ENCODE measurements around the gene PLEKHG2. TPM values are rescaled to one million over a fixed set of nuclear protein-coding genes. Genes with fewer than 3 reads are reported as not detected.
A peak's percentile ranks its signal among the peaks of the same experiment; 100 is the strongest.

PLEKHG2 gene
- total and polyA plus RNA-seq, 5 donors = 11.3 to 29.5 (median 15.5) TPM

- Histone ChIP-seq H3K9me3 (ENCODE audit: control insufficient read depth, low read length) (no peaks in the 10 kb centered on the region), H3K27me3 (ENCODE audit: control insufficient read depth, insufficient read depth) (no peaks in the 10 kb centered on the region), H3K4me3 (ENCODE audit: low read length) (peak overlapping the region; percentile 83), H3K27ac (ENCODE audit: low read length) (peak overlapping the region; percentile 100), H3K4me1 (ENCODE audit: control insufficient read depth, insufficient read depth, low read length) (peaks cover 8% of the 10 kb centered on the region)
- intact Hi-C loops (cut with DNase I) = no loop called here
- DNase-seq = peak; percentile 93 to 97 (median 97)
- under 1% methylated on average over 52 of the region's 52 CpGs for WGBS
- peak; percentile 46 to 53 for ATAC-seq
These were observed 3.1 kb upstream of the PLEKHG2 start for GRCh38 chr19:39409208-39410016.

- Histone ChIP-seq H3K27ac (ENCODE audit: low read length) (peak overlapping the region; percentile 99), H3K4me3 (ENCODE audit: low read length) (peak overlapping the region; percentile 83), H3K9me3 (ENCODE audit: control insufficient read depth, low read length) (no peaks in the 10 kb centered on the region), H3K27me3 (ENCODE audit: control insufficient read depth, insufficient read depth) (no peaks in the 10 kb centered on the region), H3K4me1 (ENCODE audit: control insufficient read depth, insufficient read depth, low read length) (peaks cover 10% of the 10 kb centered on the region)
- DNase-seq = peak; percentile 89 to 95 (median 95)
- ATAC-seq = peak; percentile 33 to 44
- WGBS = 2% methylated on average over 35 of the region's 35 CpGs
- intact Hi-C loops (cut with DNase I) = no loop called here
These were observed 2.2 kb upstream of the PLEKHG2 start for GRCh38 chr19:39410017-39410830.

- 65% methylated on average over 1 of the region's 1 CpG for WGBS
- peak overlapping the region; percentile 99 for H3K27ac ChIP-seq (ENCODE audit: low read length)
- no peaks in the 10 kb centered on the region for H3K27me3 ChIP-seq (ENCODE audit: control insufficient read depth, insufficient read depth)
- ATAC-seq = no peak
- H3K9me3 ChIP-seq (ENCODE audit: control insufficient read depth, low read length) = no peaks in the 10 kb centered on the region
- intact Hi-C loops (cut with DNase I) = no loop called here
- H3K4me1 ChIP-seq (ENCODE audit: control insufficient read depth, insufficient read depth, low read length) = peaks cover 11% of the 10 kb centered on the region
- DNase-seq = no peak
- peak overlapping the region; percentile 83 for H3K4me3 ChIP-seq (ENCODE audit: low read length)
These were observed 1.7 kb upstream of the PLEKHG2 start for GRCh38 chr19:39410831-39411080.

DNA sequence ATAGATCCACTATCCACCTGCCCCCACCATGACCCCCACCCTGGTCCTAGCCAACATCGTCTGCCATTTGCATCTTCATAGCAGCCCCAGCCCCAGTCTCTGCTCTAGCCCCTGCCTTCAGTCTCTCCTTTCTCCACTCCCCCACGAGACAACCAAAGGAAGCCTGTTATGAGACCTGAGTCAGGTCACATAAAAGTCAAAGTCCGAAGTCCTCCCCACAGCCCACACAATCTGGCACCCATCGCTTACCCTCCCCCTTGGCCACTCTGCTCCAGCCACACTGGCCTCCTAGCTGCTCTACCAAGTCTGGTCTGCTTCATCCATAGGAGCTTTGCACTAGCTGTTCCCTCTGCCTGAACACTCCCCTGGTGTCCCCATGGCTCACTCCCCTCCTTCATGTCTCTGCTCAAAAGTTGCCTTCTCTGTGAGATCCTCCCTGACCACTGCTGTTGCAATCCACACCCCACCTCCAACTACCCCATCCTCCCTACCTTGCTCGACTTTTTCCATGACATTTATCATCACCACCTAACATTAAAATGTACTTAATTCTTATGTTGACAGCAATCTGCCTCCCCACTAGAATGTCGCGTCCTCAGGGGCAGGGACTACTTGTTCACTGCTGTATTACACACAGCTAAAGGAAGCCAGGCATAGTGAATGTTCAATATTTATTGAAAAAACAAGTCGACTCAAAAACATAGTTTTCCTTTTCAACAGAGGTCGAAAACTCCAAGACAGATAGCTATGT lies 1.2 kb upstream of the PLEKHG2 start:
- H3K4me3 ChIP-seq (ENCODE audit: low read length) = peak overlapping the region; percentile 13
- peaks cover 11% of the 10 kb centered on the region for H3K4me1 ChIP-seq (ENCODE audit: control insufficient read depth, insufficient read depth, low read length)
- intact Hi-C loops (cut with DNase I) = no loop called here
- no peaks in the 10 kb centered on the region for H3K9me3 ChIP-seq (ENCODE audit: control insufficient read depth, low read length)
- WGBS = 16% methylated on average over 9 of the region's 9 CpGs
- ATAC-seq (no peak), DNase-seq (peak in 2 of 3 donors; percentile 56 to 73)
- H3K27ac ChIP-seq (ENCODE audit: low read length) = peak overlapping the region; percentile 99
- no peaks in the 10 kb centered on the region for H3K27me3 ChIP-seq (ENCODE audit: control insufficient read depth, insufficient read depth)

GRCh38 chr19:39411832-39412099 lies 703 bp upstream of the PLEKHG2 start:
- Histone ChIP-seq H3K9me3 (ENCODE audit: control insufficient read depth, low read length) (no peaks in the 10 kb centered on the region), H3K27ac (ENCODE audit: low read length) (peak overlapping the region; percentile 99), H3K4me1 (ENCODE audit: control insufficient read depth, insufficient read depth, low read length) (peaks cover 11% of the 10 kb centered on the region), H3K27me3 (ENCODE audit: control insufficient read depth, insufficient read depth) (no peaks in the 10 kb centered on the region), H3K4me3 (ENCODE audit: low read length) (peak overlapping the region; percentile 13)
- 0% methylated on average over 7 of the region's 7 CpGs for WGBS
- peak; percentile 21 to 37 for ATAC-seq
- peak; percentile 91 to 97 (median 95) for DNase-seq
- intact Hi-C loops (cut with DNase I) = no loop called here

DNA sequence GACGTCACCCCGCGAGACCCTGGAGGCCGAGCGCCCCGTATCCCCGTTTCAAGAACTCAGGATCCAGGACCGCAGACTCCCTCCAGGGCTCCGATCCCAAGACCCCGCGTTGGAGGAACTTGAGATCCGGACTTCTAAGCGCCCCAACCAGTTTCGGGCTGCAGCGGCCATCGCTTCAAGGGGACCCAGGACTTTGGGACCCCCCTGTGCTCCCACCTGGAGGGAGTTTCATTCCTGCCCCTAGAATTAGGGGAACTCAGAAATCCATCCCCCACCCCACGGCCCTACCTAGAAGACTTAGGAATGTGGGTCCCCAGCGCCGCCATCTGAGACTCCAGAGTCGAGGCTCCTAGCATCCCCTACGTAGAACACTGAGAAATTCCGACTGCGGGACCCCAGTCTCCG lies 400 bp downstream of the PLEKHG2 start:
- H3K27me3 ChIP-seq (ENCODE audit: control insufficient read depth, insufficient read depth) = no peaks in the 10 kb centered on the region
- no peaks in the 10 kb centered on the region for H3K9me3 ChIP-seq (ENCODE audit: control insufficient read depth, low read length)
- H3K4me1 ChIP-seq (ENCODE audit: control insufficient read depth, insufficient read depth, low read length) = peaks cover 11% of the 10 kb centered on the region
- WGBS = under 1% methylated on average over 24 of the region's 24 CpGs
- DNase-seq = no peak
- H3K4me3 ChIP-seq (ENCODE audit: low read length) = peak overlapping the region; percentile 86
- intact Hi-C loops (cut with DNase I) = no loop called here
- H3K27ac ChIP-seq (ENCODE audit: low read length) = peak overlapping the region; percentile 96
- no peak for ATAC-seq

DNA sequence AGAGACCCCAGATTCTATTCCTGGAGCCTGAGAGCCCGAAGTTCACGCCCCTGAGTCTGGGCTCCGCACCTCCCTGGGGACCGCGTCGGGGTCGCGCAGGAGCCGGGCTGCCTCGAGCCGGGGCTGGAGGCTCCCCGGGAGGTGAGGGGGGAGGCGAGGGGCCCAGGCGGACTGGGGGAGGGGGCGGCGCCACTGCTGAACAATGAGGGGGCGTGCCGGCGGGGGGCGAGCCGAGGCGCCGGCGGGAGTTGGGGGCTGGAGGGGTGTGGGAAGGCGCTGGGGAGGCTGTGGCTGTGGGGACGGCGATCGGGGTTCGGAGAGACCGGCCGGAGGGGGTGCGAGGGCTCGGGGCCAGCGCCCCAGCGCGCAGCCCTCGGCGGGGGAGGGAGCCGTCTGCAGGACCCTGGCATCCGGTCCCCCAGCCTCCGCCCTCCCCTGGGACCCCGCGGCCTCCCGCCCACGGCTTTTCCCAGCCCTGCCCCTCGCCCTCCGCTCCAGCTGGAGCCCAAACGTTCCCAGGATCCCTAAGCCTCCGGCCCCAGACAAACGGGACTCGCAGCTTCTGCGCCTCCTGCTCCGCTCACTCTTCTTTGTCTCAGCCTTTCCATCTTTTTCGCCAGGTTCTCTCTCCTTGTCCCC lies 922 bp downstream of the PLEKHG2 start:
- intact Hi-C loops (cut with DNase I) = no loop called here
- WGBS = 1% methylated on average over 54 of the region's 54 CpGs
- ATAC-seq (peak; percentile 1 to 10), DNase-seq (peak; percentile 83 to 94 (median 92))
- no peaks in the 10 kb centered on the region for H3K9me3 ChIP-seq (ENCODE audit: control insufficient read depth, low read length)
- H3K27me3 ChIP-seq (ENCODE audit: control insufficient read depth, insufficient read depth) = no peaks in the 10 kb centered on the region
- H3K4me3 ChIP-seq (ENCODE audit: low read length) = peak overlapping the region; percentile 86
- peaks cover 11% of the 10 kb centered on the region for H3K4me1 ChIP-seq (ENCODE audit: control insufficient read depth, insufficient read depth, low read length)
- H3K27ac ChIP-seq (ENCODE audit: low read length) = peak overlapping the region; percentile 96

DNA sequence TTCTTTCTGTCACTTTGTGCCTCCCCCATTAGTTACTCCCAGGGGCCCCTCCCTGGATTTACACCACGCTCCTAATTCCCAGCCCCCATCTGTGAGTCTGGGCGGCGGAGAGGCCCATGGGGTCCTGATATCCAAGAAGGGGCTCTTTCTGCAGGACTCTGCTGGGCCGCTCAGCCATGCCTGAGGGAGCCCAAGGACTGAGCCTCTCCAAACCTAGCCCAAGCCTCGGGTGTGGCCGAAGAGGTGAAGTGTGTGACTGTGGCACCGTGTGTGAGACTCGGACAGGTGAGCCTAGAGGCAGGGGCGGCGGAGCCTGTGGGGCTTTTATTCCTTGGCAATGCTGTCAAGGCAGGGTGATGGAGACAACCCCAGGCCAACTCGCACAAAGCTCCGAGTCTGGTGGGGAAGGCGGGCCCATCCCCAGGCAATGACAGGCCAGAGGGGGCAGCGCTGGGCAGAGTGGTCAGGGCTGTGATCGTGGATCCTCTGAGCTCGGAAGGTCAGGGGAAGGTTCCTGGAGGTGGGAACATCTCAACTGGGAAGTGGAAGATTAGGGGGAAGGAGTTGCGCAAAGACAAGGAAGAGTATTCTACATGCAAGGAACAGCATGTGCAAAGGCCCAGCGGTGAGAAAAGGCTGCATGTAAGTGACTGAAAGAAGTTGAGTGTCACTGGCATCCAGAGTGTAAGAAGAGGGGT lies 1.6 kb downstream of the PLEKHG2 start:
- H3K4me3 ChIP-seq (ENCODE audit: low read length) = peak overlapping the region; percentile 86
- WGBS = 31% methylated on average over 18 of the region's 18 CpGs
- H3K4me1 ChIP-seq (ENCODE audit: control insufficient read depth, insufficient read depth, low read length) = peaks cover 11% of the 10 kb centered on the region
- H3K9me3 ChIP-seq (ENCODE audit: control insufficient read depth, low read length) = no peaks in the 10 kb centered on the region
- intact Hi-C loops (cut with DNase I) = no loop called here
- no peaks in the 10 kb centered on the region for H3K27me3 ChIP-seq (ENCODE audit: control insufficient read depth, insufficient read depth)
- ATAC-seq = no peak
- H3K27ac ChIP-seq (ENCODE audit: low read length) = peak overlapping the region; percentile 96
- peak; percentile 54 to 75 (median 72) for DNase-seq

DNA sequence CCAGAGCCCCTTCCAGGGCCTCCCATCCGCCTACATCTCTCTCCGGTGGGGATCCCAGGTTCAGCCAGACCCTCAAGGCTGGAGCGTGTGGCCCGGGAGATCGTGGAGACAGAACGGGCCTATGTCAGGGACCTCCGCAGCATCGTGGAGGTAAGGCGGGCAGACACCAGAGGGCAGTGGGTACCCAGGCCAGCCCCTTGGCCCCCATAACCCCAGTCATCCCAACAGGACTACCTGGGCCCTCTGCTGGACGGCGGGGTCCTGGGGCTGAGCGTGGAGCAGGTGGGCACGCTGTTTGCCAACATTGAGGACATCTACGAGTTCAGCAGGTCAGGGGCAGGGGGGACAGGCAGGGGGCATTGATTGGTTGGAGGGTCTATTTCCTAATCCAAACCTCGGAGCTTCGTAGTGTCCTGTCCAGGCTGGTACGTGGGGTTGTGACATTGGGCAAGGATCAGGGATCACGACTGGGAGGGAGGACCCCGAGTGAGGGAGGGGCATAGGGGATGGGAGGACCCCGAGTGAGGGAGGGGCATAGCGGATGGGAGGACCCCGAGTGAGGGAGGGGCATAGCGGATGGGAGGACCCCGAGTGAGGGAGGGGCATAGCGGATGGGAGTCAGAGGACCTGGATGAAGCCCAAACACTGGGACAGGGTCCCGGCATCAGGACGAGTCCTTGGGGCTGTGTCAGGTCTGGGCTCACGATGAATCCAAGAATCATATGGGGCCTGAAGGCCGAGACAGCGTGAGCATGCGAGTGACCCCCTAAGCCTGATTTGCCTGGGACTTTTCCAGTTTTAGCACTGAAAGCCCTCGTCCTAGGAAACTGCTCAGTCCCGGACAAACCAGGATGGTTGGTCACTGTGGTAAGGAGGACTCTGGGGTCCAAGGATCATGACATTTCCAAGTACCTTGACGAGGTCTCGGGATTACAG lies 2.9 kb downstream of the PLEKHG2 start:
- DNase-seq (peak in 2 of 3 donors; percentile 69 to 72), ATAC-seq (no peak)
- H3K4me3 ChIP-seq (ENCODE audit: low read length) = peak overlapping the region; percentile 86
- peaks cover 11% of the 10 kb centered on the region for H3K4me1 ChIP-seq (ENCODE audit: control insufficient read depth, insufficient read depth, low read length)
- 54% methylated on average over 35 of the region's 35 CpGs for WGBS
- H3K27me3 ChIP-seq (ENCODE audit: control insufficient read depth, insufficient read depth) = no peaks in the 10 kb centered on the region
- H3K9me3 ChIP-seq (ENCODE audit: control insufficient read depth, low read length) = no peaks in the 10 kb centered on the region
- no peak overlapping the region for H3K27ac ChIP-seq (ENCODE audit: low read length)
- intact Hi-C loops (cut with DNase I) = no loop called here

Measured in right cardiac atrium (tissue), 5 donors.